IMR-90 (cell line): ENCODE measurements around the gene OR4D6.

Experiments
- BHLHE40 ChIP-seq: fragments of 150-350 bp; IDR thresholded peaks from 2 replicates; pipeline ENCODE4 v1.6.1; 2016; ENCODE audit warnings: mild to moderate bottlenecking, low read depth, low read length
- CEBPB ChIP-seq: IDR thresholded peaks from 2 replicates; pipeline ENCODE4 v1.6.1; 2012; ENCODE audit warnings: low read depth, low read length, improper control_type of control experiment
- CHD1 ChIP-seq: IDR thresholded peaks from 2 replicates; pipeline ENCODE4 v1.6.1; 2012; ENCODE audit warnings: low read depth, low read length, improper control_type of control experiment
- CTCF ChIP-seq: conservative IDR thresholded peaks from 2 replicates; pipeline ENCODE4 v1.5.1; 2012; ENCODE audit warnings: mild to moderate bottlenecking, low read depth, low read length, improper control_type of control experiment
- FOS ChIP-seq: fragments of 150-350 bp; IDR thresholded peaks from 2 replicates; pipeline ENCODE4 v1.6.1; 2016; ENCODE audit warnings: low read depth, low read length
- MAFK ChIP-seq: IDR thresholded peaks from 2 replicates; pipeline ENCODE4 v1.6.1; 2012; ENCODE audit warnings: low read depth, low read length, improper control_type of control experiment
- POLR2A ChIP-seq: IDR thresholded peaks from 2 replicates; pipeline ENCODE4 v1.6.1; 2012; ENCODE audit warnings: mild to moderate bottlenecking, low read depth, low read length
- RAD21 ChIP-seq: IDR thresholded peaks from 2 replicates; pipeline ENCODE4 v1.6.1; 2012; ENCODE audit warnings: low read length, improper control_type of control experiment
- RFX5 ChIP-seq: IDR thresholded peaks from 2 replicates; pipeline ENCODE4 v1.8.0; 2012; ENCODE audit warnings: low read depth, mild to moderate bottlenecking, low read length, moderate library complexity
- SMC3 ChIP-seq: fragments of 150-350 bp; IDR thresholded peaks from 2 replicates; pipeline ENCODE4 v1.6.1; 2016; ENCODE audit warnings: low read depth, mild to moderate bottlenecking, antibody characterized with exemption, low read length, moderate library complexity
- USF2 ChIP-seq: fragments of 150-350 bp; IDR thresholded peaks from 2 replicates; pipeline ENCODE4 v1.6.1; 2017; ENCODE audit warnings: mild to moderate bottlenecking, antibody characterized with exemption, low read length, low read depth

GRCh38 chr11:59423835-59424234 lies 32.9 kb upstream of the OR4D6 start:
- no peak for TF ChIP-seq CTCF
- no peak for TF ChIP-seq POLR2A
- no peak for TF ChIP-seq CEBPB
- TF ChIP-seq RAD21: no peak
- TF ChIP-seq MAFK: no peak
- no peak for TF ChIP-seq FOS
- TF ChIP-seq USF2: no peak
- TF ChIP-seq SMC3: no peak
- no peak for TF ChIP-seq CHD1
- TF ChIP-seq RFX5: no peak
- no peak for TF ChIP-seq BHLHE40
